ENCODE results near the gene TEKT3. TPM values are rescaled to one million over a fixed set of nuclear protein-coding genes. Genes with fewer than 3 reads are reported as not detected.

TEKT3 gene
- polyA plus RNA-seq, 1 experiment = 0.21 TPM

DNA sequence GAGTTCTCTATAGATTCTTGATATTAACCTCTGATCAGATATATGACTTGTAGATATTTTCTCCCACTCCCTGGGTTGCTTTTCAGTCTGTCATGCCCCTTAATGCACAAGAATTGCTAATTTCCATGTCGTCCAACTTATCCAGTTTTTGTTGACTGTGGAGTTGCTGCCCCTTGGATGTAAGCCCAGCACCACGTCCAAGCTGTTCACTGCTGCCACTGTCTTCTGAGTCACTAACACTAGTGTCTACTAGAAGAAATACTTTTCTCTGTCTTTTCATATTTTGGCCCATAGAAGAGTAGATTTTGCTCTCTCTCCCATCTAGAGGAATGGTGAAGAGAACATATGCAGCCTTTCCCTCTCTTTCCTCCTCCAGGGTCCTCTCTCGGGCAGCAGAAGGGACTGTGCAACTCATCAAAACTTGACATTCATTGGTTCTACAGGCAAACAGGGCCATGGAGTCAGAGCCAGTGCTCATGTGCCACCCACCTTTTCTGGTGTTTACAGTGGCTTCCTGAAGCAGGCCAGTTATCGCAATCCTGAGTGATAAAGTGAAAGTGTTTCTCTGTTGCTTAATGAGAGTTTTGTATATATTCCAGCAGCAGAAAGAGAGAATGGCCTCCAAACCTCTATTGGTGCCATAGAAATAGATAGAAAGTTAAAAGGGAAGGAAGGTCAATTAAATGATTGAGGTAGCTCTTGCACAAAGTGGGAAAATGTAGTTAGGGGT, 53.7 kb downstream of the TEKT3 start:
- ChIA-PET POLR2A (no interaction called here), CTCF (no interaction called here)
- no peaks in the 10 kb centered on the region for H3K36me3 ChIP-seq (ENCODE audit: control insufficient read depth, insufficient read depth, low read length)
- TF ChIP-seq, protein P1, sequence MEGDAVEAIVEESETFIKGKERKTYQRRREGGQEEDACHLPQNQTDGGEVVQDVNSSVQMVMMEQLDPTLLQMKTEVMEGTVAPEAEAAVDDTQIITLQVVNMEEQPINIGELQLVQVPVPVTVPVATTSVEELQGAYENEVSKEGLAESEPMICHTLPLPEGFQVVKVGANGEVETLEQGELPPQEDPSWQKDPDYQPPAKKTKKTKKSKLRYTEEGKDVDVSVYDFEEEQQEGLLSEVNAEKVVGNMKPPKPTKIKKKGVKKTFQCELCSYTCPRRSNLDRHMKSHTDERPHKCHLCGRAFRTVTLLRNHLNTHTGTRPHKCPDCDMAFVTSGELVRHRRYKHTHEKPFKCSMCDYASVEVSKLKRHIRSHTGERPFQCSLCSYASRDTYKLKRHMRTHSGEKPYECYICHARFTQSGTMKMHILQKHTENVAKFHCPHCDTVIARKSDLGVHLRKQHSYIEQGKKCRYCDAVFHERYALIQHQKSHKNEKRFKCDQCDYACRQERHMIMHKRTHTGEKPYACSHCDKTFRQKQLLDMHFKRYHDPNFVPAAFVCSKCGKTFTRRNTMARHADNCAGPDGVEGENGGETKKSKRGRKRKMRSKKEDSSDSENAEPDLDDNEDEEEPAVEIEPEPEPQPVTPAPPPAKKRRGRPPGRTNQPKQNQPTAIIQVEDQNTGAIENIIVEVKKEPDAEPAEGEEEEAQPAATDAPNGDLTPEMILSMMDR (IDR thresholded peaks at IDR 0.05; ENCODE audit: insufficient read depth, low read depth, low read length) = no peak
- DNase-seq (ENCODE audit: low read depth) = no peak
- no peak overlapping the region for H3K4me3 ChIP-seq (ENCODE audit: low read depth, low read length)
- H3K27me3 ChIP-seq (ENCODE audit: control insufficient read depth, insufficient read depth, low read length) = peaks cover 1% of the 10 kb centered on the region; the same call in 1 of the 2 replicates

DNA sequence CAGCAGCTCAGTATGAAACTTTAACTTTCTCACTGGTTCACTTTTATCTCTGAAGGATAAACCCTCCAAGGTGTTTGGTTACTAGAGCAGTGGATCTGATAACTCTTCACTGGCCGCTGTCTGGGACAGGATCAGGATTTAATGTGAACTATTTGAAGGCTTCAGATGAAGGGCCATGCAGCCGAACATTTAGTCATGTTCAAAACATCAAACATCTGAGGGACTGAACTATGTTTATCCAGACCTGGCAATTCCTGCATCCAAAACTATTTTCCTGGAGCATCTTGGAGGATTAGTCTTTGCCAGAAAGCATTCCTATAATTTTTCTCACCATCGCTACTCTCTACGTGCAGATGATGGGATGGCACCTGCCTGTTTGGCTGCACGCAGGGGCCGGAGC, 55.9 kb downstream of the TEKT3 start:
- CTCF ChIA-PET = interaction anchor here (2.0 kb wide), 1 partner anchor 12 kb away, joined by 8 read pairs; no protein-coding TSS in a partner anchor
- H3K4me3 ChIP-seq (ENCODE audit: low read depth, low read length) = no peak overlapping the region
- H3K27me3 ChIP-seq (ENCODE audit: control insufficient read depth, insufficient read depth, low read length) = no peaks in the 10 kb centered on the region; the same call in 1 of the 2 replicates
- DNase-seq (ENCODE audit: low read depth) = no peak
- TF ChIP-seq, protein P1 (IDR thresholded peaks at IDR 0.05; ENCODE audit: insufficient read depth, low read depth, low read length) = no peak
- POLR2A ChIA-PET = no interaction called here
- no peaks in the 10 kb centered on the region for H3K36me3 ChIP-seq (ENCODE audit: control insufficient read depth, insufficient read depth, low read length)

DNA sequence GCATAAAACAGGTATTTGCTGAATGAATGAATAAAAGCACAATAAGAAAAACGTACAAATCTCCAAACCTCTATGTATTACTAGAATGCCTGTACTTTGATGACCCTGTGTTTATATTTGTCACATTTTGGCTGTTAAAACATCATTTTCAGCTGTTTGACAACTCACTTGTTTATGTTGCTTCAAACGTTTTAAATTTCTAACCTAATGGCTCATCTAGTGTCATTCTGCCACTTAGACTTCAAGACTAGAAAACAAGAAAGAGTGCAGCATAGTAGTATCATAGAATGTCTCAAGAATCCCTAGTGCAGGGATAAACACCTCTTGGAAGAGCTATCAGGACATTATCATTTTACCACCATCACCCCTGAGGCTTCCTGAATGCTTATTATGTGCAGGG, 56.9 kb downstream of the TEKT3 start:
- TF ChIP-seq, protein P1 (IDR thresholded peaks at IDR 0.05; ENCODE audit: insufficient read depth, low read depth, low read length) = no peak
- no peaks in the 10 kb centered on the region for H3K36me3 ChIP-seq (ENCODE audit: control insufficient read depth, insufficient read depth, low read length)
- no peak for DNase-seq (ENCODE audit: low read depth)
- ChIA-PET POLR2A (no interaction called here), CTCF (interaction anchor here (2.0 kb wide), 1 partner anchor 13 kb away, joined by 8 read pairs; no protein-coding TSS in a partner anchor)
- no peaks in the 10 kb centered on the region; the same call in 1 of the 2 replicates for H3K27me3 ChIP-seq (ENCODE audit: control insufficient read depth, insufficient read depth, low read length)
- no peak overlapping the region for H3K4me3 ChIP-seq (ENCODE audit: low read depth, low read length)

DNA sequence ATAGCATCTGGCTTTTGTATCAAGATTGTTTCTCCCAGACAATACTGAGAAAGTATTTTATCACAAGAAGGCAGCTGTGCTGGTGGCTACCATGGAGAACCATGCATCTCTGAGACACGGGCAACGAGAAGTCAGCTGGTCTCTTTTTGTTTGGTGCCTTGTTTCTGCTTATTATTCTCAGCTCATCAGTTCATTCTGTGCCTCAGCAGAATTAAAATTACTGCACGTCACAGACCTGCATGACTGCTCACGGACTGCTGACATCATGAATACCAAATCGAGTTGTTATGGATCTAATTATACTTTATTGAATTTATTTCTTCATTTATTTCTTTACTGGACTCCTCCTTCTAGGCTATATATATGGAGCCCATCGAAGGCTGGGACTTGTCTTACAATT, 57.3 kb downstream of the TEKT3 start:
- Histone ChIP-seq H3K27me3 (ENCODE audit: control insufficient read depth, insufficient read depth, low read length) (no peaks in the 10 kb centered on the region; the same call in 1 of the 2 replicates), H3K4me3 (ENCODE audit: low read depth, low read length) (no peak overlapping the region), H3K36me3 (ENCODE audit: control insufficient read depth, insufficient read depth, low read length) (no peaks in the 10 kb centered on the region)
- no peak for DNase-seq (ENCODE audit: low read depth)
- CTCF ChIA-PET = interaction anchor here (2.0 kb wide), 1 partner anchor 13 kb away, joined by 8 read pairs; no protein-coding TSS in a partner anchor
- TF ChIP-seq, protein P1 (IDR thresholded peaks at IDR 0.05; ENCODE audit: insufficient read depth, low read depth, low read length) = no peak
- POLR2A ChIA-PET = no interaction called here

DNA sequence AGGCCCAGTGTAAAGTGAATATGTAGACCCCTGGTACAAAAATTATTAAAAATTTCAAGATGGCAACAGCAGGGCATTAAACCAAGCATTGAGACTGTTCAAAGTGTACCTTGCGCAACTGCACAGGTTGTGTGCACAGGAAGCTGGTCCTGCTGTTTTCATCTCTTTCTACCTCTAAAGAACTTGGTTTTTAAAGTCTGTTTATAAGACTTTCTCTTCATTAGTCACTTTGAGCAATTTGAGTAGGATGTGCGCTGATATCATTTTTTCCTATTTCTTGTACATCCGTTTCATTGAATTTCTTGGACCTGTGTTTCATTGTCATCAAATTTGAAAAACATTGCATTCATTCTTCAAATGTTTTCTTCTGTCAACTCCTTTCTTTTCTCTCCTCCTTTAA, 59.5 kb downstream of the TEKT3 start:
- CTCF ChIA-PET = no interaction called here
- Histone ChIP-seq H3K27me3 (ENCODE audit: control insufficient read depth, insufficient read depth, low read length) (no peaks in the 10 kb centered on the region; the same call in 1 of the 2 replicates), H3K4me3 (ENCODE audit: low read depth, low read length) (no peak overlapping the region), H3K36me3 (ENCODE audit: control insufficient read depth, insufficient read depth, low read length) (no peaks in the 10 kb centered on the region)
- TF ChIP-seq, protein P1 (IDR thresholded peaks at IDR 0.05; ENCODE audit: insufficient read depth, low read depth, low read length) = no peak
- no peak for DNase-seq (ENCODE audit: low read depth)
- POLR2A ChIA-PET = no interaction called here

All from BJ (cell line).